HepG2 (cell line): ENCODE results near the gene MAMLD1. TPM values are rescaled to one million over a fixed set of nuclear protein-coding genes. Genes with fewer than 3 reads are reported as not detected.

Source experiments
- ATF7 ChIP-seq, 2 experiments: fragments of 450-650 bp in 1 of 2; sonication (generic) in 1 of 2; formaldehyde crosslinking in 1 of 2; IDR thresholded peaks; 2 replicates each; pipeline versions ENCODE4 v1.4.0 to v1.6.1; 2016 to 2020; ENCODE audit warnings: antibody characterized with exemption in 1 of 2, mild to moderate bottlenecking in 1 of 2, missing genetic modification reagents in 1 of 2
- PHF21A ChIP-seq: sonication (generic); formaldehyde crosslinking; IDR thresholded peaks from 2 replicates; pipeline ENCODE4 v1.5.0; 2020; ENCODE audit warnings: mild to moderate bottlenecking, missing genetic modification reagents
- RERE ChIP-seq: IDR thresholded peaks from 2 replicates; pipeline ENCODE4 v1.6.1; 2016; ENCODE audit warnings: low read depth, missing genetic modification reagents, missing compliant biosample characterization
- SALL2 ChIP-seq: sonication (generic); formaldehyde crosslinking; IDR thresholded peaks from 2 replicates; pipeline ENCODE4 v1.8.1; 2023; ENCODE audit warnings: mild to moderate bottlenecking, missing genetic modification reagents, inconsistent platforms
- TRIM22 ChIP-seq: fragments of 450-650 bp; IDR thresholded peaks from 2 replicates; pipeline ENCODE4 v1.6.1; 2017
- ZFAT ChIP-seq: sonication (generic); formaldehyde crosslinking; conservative IDR thresholded peaks from 2 replicates; pipeline ENCODE4 v1.8.1; 2023; ENCODE audit warnings: missing genetic modification reagents, inconsistent platforms
- ZNF367 ChIP-seq: sonication (generic); formaldehyde crosslinking; IDR thresholded peaks from 2 replicates; pipeline ENCODE4 v1.4.0; 2020; ENCODE audit warnings: missing genetic modification reagents, borderline replicate concordance
- ZNF687 ChIP-seq: sonication (generic); formaldehyde crosslinking; IDR thresholded peaks from 2 replicates; pipeline ENCODE4 v1.5.1; 2020; ENCODE audit warnings: mild to moderate bottlenecking, missing genetic modification reagents, moderate library complexity
- ZSCAN25 ChIP-seq: sonication (generic); formaldehyde crosslinking; IDR thresholded peaks from 2 replicates; pipeline ENCODE4 v1.8.0; 2022; ENCODE audit warnings: mild to moderate bottlenecking, missing genetic modification reagents
- polyA plus RNA-seq, 8 experiments: library from polyadenylated mRNA; depleted of rRNA in 3 of 8; stranded (reverse) in 7 of 8; unstranded in 1 of 8; fragments of >200 nt; fragmentation: Illumina TruSeq in 4 of 8; extraction: Trizol in 4 of 8; gene quantifications; 2 replicates each; pipeline versions ENCODE4 v1.2.1 to v1.2.3, GENCODE V29; 2011 to 2016; ENCODE audit warnings: low read depth in 4 of 8, missing spikeins in 1 of 8, mixed read lengths in 1 of 8; ENCODE audit not compliant: insufficient read depth in 1 of 8
- total RNA-seq, 5 experiments: library from RNA; depleted of rRNA; stranded (reverse); fragments of >200 nt; fragmentation: Illumina TruSeq; extraction: Trizol; gene quantifications; 2 replicates each; pipeline ENCODE4 v1.2.3, GENCODE V29; 2016; ENCODE audit warnings: low read depth in 1 of 5

Gene MAMLD1
- total and polyA plus RNA-seq, 2 of the 13 experiments (the other 11 are each of a cell fraction or from before 2014, with no cell fraction given), result not detected

- TF ChIP-seq RERE (CRISPR knock-in tag), result no peak
- no peak for TF ChIP-seq ATF7 (IDR thresholded peaks at IDR 0.05)
- TF ChIP-seq ATF7 (CRISPR knock-in tag; IDR thresholded peaks at IDR 0.05), result no peak
- TF ChIP-seq ZNF367 (CRISPR knock-in tag), result no peak
- no peak for TF ChIP-seq ZFAT
- no peak for TF ChIP-seq ZNF687 (CRISPR knock-in tag)
- TF ChIP-seq PHF21A, result no peak
- TF ChIP-seq SALL2 (CRISPR knock-in tag), result no peak
- no peak for TF ChIP-seq TRIM22
- no peak for TF ChIP-seq ZSCAN25 (CRISPR knock-in tag)
Observed at GRCh38 chrX:150408561-150408960, 45.4 kb downstream of the MAMLD1 start (continued).
